PFSK-1 (cell line): ENCODE data around the gene ASB4.

Source experiments
- FOXP2 ChIP-seq: optimal IDR thresholded peaks from 2 replicates; pipeline ENCODE3; 2011; ENCODE audit warnings: borderline replicate concordance, control low read depth, inconsistent platforms; ENCODE audit not compliant: insufficient read depth; ENCODE audit errors: extremely low read length, extremely low read depth
- POLR2AphosphoS5 ChIP-seq: IDR thresholded peaks from 2 replicates; pipeline ENCODE4 v1.6.1; 2012; ENCODE audit warnings: low read depth, mild to moderate bottlenecking, control low read depth, low read length, moderate library complexity
- SIN3A ChIP-seq: IDR thresholded peaks from 2 replicates; pipeline ENCODE4 v1.6.1; 2012; ENCODE audit warnings: mild to moderate bottlenecking, low read length, moderate library complexity, borderline replicate concordance; ENCODE audit not compliant: insufficient read depth
- TAF1 ChIP-seq: IDR thresholded peaks from 2 replicates; pipeline ENCODE4 v1.6.1; 2012; ENCODE audit warnings: low read length, control low read depth, borderline replicate concordance; ENCODE audit not compliant: insufficient read depth
- TF ChIP-seq, protein P1 (sequence below), 2 experiments: IDR thresholded peaks; 2 replicates each; pipeline versions ENCODE4 v1.6.1 to v1.8.0; 2011 to 2012; ENCODE audit warnings: low read depth in 2 of 2, low read length in 2 of 2, control low read depth in 1 of 2, inconsistent platforms in 1 of 2, mild to moderate bottlenecking in 1 of 2, moderate library complexity in 1 of 2; ENCODE audit not compliant: insufficient read depth in 1 of 2

Gene ASB4

DNA sequence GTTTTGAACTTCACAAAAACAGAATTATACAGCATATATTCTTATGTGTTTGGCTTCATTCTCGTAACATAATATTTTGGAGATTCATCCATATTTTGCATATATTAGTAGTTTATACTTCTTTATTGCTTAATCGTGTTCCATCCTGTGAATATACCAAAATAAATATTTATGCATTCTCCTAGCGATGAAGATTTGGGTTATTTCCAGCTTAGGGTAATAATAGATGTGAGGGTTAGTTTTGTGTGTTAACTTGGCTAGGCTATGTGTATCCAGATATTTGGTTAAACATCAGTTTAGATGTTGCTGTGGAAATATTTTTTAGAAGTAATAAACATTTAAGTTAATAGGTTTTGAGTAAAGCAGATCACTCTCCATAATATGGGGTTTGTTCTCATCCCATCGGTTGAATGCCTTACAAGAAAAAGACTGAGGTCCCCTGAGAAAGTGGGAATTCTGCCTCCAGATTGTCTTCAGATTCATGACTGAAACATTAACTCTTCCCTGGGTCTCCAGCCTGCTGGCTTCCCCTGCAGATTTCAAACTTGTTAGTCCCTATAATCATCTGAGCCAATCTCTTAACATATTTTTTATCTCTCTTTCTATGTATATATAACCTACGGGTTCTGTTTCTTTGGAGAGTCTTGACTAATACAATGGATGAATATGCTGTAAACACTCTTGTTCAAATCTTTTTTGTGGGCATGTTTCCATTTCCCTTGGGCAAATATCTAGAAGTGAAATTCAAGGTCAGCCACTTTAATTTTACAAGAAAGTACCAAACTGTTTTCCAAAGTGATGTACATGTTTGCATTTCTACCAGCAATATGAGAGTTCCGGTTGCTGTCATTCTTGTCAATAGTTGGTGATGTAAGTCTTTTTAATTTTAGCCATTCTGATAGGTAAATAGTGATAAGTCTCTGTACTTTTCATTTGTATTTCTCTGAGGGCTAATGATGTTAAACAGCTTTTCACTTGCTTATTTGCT lies 61.9 kb downstream of the ASB4 start:
- no peak for TF ChIP-seq TAF1
- no peak for TF ChIP-seq FOXP2
- TF ChIP-seq SIN3A = no peak
- TF ChIP-seq, protein P1, sequence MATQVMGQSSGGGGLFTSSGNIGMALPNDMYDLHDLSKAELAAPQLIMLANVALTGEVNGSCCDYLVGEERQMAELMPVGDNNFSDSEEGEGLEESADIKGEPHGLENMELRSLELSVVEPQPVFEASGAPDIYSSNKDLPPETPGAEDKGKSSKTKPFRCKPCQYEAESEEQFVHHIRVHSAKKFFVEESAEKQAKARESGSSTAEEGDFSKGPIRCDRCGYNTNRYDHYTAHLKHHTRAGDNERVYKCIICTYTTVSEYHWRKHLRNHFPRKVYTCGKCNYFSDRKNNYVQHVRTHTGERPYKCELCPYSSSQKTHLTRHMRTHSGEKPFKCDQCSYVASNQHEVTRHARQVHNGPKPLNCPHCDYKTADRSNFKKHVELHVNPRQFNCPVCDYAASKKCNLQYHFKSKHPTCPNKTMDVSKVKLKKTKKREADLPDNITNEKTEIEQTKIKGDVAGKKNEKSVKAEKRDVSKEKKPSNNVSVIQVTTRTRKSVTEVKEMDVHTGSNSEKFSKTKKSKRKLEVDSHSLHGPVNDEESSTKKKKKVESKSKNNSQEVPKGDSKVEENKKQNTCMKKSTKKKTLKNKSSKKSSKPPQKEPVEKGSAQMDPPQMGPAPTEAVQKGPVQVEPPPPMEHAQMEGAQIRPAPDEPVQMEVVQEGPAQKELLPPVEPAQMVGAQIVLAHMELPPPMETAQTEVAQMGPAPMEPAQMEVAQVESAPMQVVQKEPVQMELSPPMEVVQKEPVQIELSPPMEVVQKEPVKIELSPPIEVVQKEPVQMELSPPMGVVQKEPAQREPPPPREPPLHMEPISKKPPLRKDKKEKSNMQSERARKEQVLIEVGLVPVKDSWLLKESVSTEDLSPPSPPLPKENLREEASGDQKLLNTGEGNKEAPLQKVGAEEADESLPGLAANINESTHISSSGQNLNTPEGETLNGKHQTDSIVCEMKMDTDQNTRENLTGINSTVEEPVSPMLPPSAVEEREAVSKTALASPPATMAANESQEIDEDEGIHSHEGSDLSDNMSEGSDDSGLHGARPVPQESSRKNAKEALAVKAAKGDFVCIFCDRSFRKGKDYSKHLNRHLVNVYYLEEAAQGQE (IDR thresholded peaks at IDR 0.05; ENCODE audit: insufficient read depth in 1 of 2, low read depth in 2 of 2, low read length in 2 of 2) = no peak
- no peak for TF ChIP-seq POLR2AphosphoS5

DNA sequence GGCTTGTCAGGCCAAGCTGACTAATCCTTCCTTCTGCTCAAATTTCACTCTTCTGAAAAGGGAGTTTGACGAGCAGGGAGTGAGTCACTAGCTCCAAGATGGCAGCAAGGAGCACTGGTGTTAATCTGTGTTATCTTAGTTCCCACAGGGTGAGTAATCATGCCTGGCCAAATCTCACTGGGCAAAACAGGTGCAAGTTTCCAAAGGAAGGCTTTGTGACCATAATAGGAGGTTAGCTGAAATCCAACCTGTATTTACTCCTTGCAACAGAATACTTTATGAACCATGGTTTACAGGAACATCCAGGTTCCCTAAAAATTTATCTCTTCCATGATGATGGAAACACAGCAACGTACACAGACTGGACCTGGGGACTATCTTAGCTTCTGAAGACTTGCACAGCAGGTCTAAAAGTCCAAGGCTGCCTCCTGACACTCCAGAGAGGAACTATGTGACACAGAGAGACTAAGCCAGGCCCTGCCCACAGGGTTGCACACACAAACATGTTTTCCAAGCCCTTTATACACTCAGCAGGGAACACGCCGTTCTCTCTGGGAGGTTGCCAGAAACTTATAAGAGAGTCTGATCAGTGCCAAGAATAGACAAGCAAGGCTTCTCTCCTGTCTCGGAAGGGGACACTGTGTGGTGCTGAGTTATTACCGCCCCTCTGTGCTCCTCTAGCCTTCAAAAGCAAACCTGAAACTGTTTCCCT lies 64.2 kb downstream of the ASB4 start:
- TF ChIP-seq, protein P1 (IDR thresholded peaks at IDR 0.05; ENCODE audit: insufficient read depth in 1 of 2, low read depth in 2 of 2, low read length in 2 of 2) = no peak
- no peak for TF ChIP-seq TAF1

DNA sequence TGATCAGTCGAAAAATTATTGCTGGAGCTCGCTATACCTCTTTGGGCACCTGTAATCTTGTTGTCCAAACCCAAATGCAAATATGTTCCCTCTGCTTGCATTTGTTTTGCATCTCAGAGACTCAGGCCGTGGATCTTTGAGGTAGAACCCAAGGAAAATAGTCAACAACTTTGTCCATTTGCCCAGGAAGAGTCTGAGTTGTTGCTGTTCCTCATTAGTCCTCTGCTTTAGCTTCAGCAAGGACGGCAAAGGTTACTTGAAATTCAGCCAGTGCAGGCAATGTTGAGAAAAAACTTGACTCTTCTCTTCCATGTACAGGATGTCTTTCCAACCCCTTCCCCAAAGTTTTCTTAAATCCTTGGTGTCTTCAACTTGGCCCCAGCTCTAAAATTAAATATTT lies 64.8 kb downstream of the ASB4 start:
- TF ChIP-seq SIN3A (no peak), FOXP2 (no peak), TAF1 (no peak), POLR2AphosphoS5 (no peak)
- TF ChIP-seq, protein P1 (IDR thresholded peaks at IDR 0.05; ENCODE audit: insufficient read depth in 1 of 2, low read depth in 2 of 2, low read length in 2 of 2) = no peak

DNA sequence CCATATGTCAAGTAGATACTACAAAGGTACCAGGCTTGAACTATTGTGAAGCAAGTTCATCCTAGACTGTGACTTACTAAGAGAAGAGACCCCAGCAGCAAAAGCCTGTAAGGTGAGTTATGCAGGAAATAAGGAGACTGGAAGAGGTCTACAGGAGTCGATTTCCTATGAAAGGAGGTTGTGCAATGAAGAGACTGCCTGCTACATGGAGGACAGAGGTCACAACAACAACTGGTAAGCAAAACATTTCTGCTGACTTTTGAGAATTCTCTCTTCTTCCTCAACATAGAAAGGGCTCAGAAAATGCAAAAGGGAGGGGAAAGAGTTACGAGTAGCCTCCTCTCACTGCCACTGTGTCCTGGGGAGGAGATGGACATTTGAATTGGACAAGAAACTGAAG lies 68.2 kb downstream of the ASB4 start:
- TF ChIP-seq FOXP2 = no peak
- TF ChIP-seq TAF1 = no peak
- TF ChIP-seq SIN3A = no peak
- TF ChIP-seq, protein P1 (IDR thresholded peaks at IDR 0.05; ENCODE audit: insufficient read depth in 1 of 2, low read depth in 2 of 2, low read length in 2 of 2) = no peak
- TF ChIP-seq POLR2AphosphoS5 = no peak
